ENCODE measurements around the gene FAM32A.

Gene FAM32A

GRCh38 chr19:16203256-16204004, 18.2 kb downstream of the FAM32A start:
- DNase-seq, result no peak

- DNase-seq, result no peak
Observed at GRCh38 chr19:16204005-16204294, 18.7 kb downstream of the FAM32A start.

GRCh38 chr19:16205205-16206045, 20.2 kb downstream of the FAM32A start:
- no peak for DNase-seq

GRCh38 chr19:16206046-16206605, 20.9 kb downstream of the FAM32A start:
- no peak for DNase-seq

- DNase-seq, result no peak
Observed at GRCh38 chr19:16206637-16207036, 21.4 kb downstream of the FAM32A start.

GRCh38 chr19:16207063-16207462, 21.9 kb downstream of the FAM32A start:
- DNase-seq, result no peak

- DNase-seq, result no peak
Observed at GRCh38 chr19:16207490-16208025, 22.3 kb downstream of the FAM32A start.

GRCh38 chr19:16208064-16208759, 23.0 kb downstream of the FAM32A start:
- DNase-seq, result no peak

- no peak for DNase-seq
Observed at GRCh38 chr19:16208847-16209665, 23.8 kb downstream of the FAM32A start.

GRCh38 chr19:16210168-16210567, 25.0 kb downstream of the FAM32A start:
- DNase-seq, result no peak

- no peak for DNase-seq
Observed at GRCh38 chr19:16213076-16213475, 27.9 kb downstream of the FAM32A start.

GRCh38 chr19:16216744-16217670, 31.8 kb downstream of the FAM32A start:
- no peak for DNase-seq

- DNase-seq, result no peak
Observed at GRCh38 chr19:16217716-16218451, 32.7 kb downstream of the FAM32A start.

GRCh38 chr19:16218851-16219250, 33.6 kb downstream of the FAM32A start:
- no peak for DNase-seq

GRCh38 chr19:16222806-16223205, 37.6 kb downstream of the FAM32A start:
- no peak for DNase-seq

GRCh38 chr19:16223746-16224145, 38.5 kb downstream of the FAM32A start:
- no peak for DNase-seq

- no peak for DNase-seq
Observed at GRCh38 chr19:16224293-16225045, 39.3 kb downstream of the FAM32A start.

- no peak for DNase-seq
Observed at GRCh38 chr19:16225279-16226183, 40.3 kb downstream of the FAM32A start.
